ENCODE measurements around the gene RPL28. TPM values are rescaled to one million over a fixed set of nuclear protein-coding genes. Genes with fewer than 3 reads are reported as not detected.

Gene RPL28
- total and polyA plus RNA-seq, 9 donors: 391 to 2,645 (median 2,257) TPM

DNA sequence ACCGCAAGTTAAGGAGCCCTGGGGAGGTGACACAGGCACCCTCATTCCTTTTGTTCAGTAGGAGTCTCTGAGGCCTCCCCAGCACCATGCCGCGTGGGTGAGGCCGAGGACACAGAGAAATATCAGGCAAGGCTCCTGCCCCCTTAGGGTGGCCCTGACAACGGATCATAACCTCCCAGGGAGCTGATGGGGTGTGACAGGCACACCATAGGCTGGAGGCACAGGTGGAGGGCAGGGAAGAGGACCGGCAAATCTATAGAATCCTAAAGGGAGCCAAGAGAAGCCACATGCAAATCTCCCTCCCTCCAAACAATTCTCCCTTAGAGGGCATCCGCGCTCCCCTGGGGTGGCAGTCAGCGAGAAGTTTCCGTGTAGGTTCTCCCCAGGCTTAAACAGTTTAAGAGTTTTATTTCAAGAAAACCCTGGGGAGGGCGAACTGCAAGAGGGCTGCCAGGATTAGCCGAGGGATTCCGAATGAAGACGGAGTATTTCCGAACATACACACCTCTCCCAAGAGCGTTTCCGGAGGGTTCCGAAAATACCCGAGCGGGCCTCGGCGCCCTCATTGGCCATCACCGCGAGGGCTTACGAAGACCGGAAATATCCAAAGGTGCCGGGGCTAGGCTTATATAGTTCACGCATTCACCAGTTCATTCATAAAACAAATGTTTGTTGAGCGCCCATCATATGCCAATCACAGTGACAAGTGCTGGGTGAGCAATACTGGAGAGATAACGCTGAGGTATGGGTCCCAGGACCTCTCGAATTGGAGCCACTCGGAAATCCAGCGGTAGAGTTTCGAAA, 610 bp upstream of the RPL28 start:
- intact Hi-C loops (cut with DNase I): loop anchor here in 3 of 4 donors (5.0 to 10.0 kb wide), 6 partner anchors 43 to 120 kb away; partner anchors contain the start of genes C19orf85 (in 1 of the 3) and ISOC2 (in 1 of the 3)
- Histone ChIP-seq H3K27ac (peak overlapping the region; percentile 73 to 95), H3K4me3 (peak overlapping the region; percentile 56), H3K36me3 (no peaks in the 10 kb centered on the region), H3K27me3 (no peaks in the 10 kb centered on the region), H3K9me3 (no peaks in the 10 kb centered on the region), H3K4me1 (ENCODE audit: insufficient read depth) (peaks cover 26% of the 10 kb centered on the region)
- WGBS, 3 donors: 8 to 10% (median 10%) methylated on average over 34 of the region's 34 CpGs
- TF ChIP-seq, protein P1, sequence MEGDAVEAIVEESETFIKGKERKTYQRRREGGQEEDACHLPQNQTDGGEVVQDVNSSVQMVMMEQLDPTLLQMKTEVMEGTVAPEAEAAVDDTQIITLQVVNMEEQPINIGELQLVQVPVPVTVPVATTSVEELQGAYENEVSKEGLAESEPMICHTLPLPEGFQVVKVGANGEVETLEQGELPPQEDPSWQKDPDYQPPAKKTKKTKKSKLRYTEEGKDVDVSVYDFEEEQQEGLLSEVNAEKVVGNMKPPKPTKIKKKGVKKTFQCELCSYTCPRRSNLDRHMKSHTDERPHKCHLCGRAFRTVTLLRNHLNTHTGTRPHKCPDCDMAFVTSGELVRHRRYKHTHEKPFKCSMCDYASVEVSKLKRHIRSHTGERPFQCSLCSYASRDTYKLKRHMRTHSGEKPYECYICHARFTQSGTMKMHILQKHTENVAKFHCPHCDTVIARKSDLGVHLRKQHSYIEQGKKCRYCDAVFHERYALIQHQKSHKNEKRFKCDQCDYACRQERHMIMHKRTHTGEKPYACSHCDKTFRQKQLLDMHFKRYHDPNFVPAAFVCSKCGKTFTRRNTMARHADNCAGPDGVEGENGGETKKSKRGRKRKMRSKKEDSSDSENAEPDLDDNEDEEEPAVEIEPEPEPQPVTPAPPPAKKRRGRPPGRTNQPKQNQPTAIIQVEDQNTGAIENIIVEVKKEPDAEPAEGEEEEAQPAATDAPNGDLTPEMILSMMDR (IDR thresholded peaks at IDR 0.05): no peak
- TF ChIP-seq EP300 (IDR thresholded peaks at IDR 0.05): peak; percentile 65
- DNase-seq: peak; percentile 95 to 98 (median 97)

DNA sequence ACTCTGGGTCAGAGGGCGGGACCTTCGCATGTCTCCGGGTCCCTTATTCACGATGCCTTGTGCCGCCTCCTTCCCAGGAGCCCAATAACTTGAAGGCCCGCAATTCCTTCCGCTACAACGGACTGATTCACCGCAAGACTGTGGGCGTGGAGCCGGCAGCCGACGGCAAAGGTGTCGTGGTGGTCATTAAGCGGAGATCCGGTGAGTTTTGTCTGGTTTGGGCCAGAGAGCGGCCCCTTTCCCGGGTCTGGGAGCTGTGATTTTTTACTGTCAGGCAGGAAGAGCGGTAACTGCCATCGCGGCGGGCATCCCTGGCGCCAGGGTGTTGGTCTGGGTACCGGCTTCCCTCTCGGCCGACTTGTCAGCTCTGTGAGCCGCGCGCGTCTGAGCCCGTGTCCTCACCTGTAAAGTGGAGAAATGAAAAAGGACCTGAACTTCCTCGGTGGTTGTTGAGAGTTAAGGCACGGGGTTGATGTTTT, 800 bp downstream of the RPL28 start:
- TF ChIP-seq, protein P1 (IDR thresholded peaks at IDR 0.05): no peak
- no peak for TF ChIP-seq EP300 (IDR thresholded peaks at IDR 0.05)
- Histone ChIP-seq H3K4me1 (ENCODE audit: insufficient read depth) (peaks cover 26% of the 10 kb centered on the region), H3K9me3 (no peaks in the 10 kb centered on the region), H3K36me3 (no peaks in the 10 kb centered on the region), H3K4me3 (peak overlapping the region; percentile 56), H3K27ac (peak overlapping the region; percentile 64 to 95), H3K27me3 (no peaks in the 10 kb centered on the region)
- peak in 1 of 5 donors; percentile 41 for DNase-seq
- WGBS, 3 donors: 1 to 2% (median 2%) methylated on average over 33 of the region's 33 CpGs
- intact Hi-C loops (cut with DNase I): loop anchor here in 3 of 4 donors (5.0 to 10.0 kb wide), 4 partner anchors 76 to 118 kb away; partner anchors contain the start of genes C19orf85 (in 1 of the 3) and ISOC2 (in 1 of the 3)

DNA sequence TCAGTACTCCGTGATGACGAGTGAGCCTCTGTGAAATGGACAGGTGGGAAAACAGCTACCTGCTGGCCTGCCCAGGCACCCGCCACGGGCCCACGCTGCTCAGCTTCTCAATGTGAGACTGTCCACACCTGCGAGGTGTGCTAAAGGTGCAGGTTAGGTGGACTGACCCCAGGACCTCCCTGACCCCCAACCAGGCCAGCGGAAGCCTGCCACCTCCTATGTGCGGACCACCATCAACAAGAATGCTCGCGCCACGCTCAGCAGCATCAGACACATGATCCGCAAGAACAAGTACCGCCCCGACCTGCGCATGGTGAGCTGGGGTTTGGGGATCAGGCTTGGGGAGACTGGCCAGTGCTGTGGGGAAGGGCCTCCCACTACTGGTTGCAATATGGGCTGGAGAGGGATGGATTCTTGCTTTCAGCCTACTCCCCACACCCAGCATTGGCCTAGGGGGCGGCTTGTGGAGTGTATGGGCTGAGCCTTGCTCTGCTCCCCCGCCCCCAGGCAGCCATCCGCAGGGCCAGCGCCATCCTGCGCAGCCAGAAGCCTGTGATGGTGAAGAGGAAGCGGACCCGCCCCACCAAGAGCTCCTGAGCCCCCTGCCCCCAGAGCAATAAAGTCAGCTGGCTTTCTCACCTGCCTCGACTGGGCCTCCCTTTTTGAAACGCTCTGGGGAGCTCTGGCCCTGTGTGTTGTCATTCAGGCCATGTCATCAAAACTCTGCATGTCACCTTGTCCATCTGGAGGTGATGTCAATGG, 2.2 kb downstream of the RPL28 start:
- no peaks in the 10 kb centered on the region for H3K27me3 ChIP-seq
- no peaks in the 10 kb centered on the region for H3K36me3 ChIP-seq
- intact Hi-C loops (cut with DNase I): loop anchor here in 3 of 4 donors (5.0 to 10.0 kb wide), 4 partner anchors 74 to 117 kb away; partner anchors contain the start of genes C19orf85 (in 1 of the 3) and ISOC2 (in 1 of the 3)
- no peak overlapping the region for H3K4me3 ChIP-seq
- no peaks in the 10 kb centered on the region for H3K9me3 ChIP-seq
- H3K4me1 ChIP-seq (ENCODE audit: insufficient read depth): peaks cover 26% of the 10 kb centered on the region
- no peak overlapping the region for H3K27ac ChIP-seq
- TF ChIP-seq POLR2A (IDR thresholded peaks at IDR 0.05): no peak
- WGBS, 3 donors: 66 to 74% (median 69%) methylated on average over 24 of the region's 24 CpGs
- DNase-seq: no peak

DNA sequence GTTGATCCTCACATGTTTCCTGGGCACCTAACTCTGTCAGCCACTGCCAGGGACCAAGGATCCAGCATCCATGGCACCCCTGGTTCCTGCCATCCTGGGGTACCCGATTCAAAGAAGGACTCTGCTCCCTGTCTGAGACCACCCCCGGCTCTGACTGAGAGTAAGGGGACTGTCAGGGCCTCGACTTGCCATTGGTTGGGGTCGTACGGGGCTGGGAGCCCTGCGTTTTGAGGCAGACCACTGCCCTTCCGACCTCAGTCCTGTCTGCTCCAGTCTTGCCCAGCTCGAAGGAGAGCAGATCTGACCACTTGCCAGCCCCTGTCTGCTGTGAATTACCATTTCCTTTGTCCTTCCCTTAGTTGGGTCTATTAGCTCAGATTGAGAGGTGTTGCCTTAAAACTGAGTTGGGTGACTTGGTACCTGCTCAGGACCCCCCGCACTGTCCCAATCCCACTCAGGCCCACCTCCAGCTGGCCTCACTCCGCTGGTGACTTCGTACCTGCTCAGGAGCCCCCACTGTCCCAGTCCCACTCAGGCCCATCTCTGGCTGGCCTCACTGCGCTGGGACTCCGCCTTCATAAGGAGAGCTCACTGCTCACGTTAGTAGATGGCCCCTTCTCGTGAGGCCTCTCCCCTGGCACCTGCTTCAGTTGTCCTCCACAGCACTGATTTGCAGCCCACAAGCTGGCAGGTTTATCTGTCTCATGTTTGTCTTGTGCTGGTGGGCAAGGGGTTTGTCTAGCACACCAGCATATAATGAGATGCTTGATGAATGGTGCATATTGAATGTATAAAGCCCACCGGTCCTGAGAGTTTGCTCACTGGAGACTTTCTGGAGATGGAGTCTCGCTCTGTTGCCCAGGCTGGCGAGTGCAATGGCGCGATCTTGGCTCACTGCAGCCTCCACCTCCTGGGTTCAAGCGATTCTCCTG, 3.9 kb downstream of the RPL28 start:
- WGBS, 3 donors: 68 to 74% (median 73%) methylated on average over 16 to 21 of the region's 21 CpGs
- intact Hi-C loops (cut with DNase I): loop anchor here in 3 of 4 donors (5.0 to 10.0 kb wide), 4 partner anchors 73 to 115 kb away; partner anchors contain the start of genes C19orf85 (in 1 of the 3) and ISOC2 (in 1 of the 3)
- no peaks in the 10 kb centered on the region for H3K9me3 ChIP-seq
- peaks cover 21% of the 10 kb centered on the region for H3K4me1 ChIP-seq (ENCODE audit: insufficient read depth)
- H3K27me3 ChIP-seq: no peaks in the 10 kb centered on the region
- no peak overlapping the region for H3K27ac ChIP-seq
- H3K36me3 ChIP-seq: no peaks in the 10 kb centered on the region
- no peak overlapping the region for H3K4me3 ChIP-seq
- TF ChIP-seq EP300 (IDR thresholded peaks at IDR 0.05) (no peak), POLR2A (IDR thresholded peaks at IDR 0.05) (no peak)
- TF ChIP-seq, protein P1 (IDR thresholded peaks at IDR 0.05): no peak
- no peak for DNase-seq

Data from ovary (tissue), 9 donors.